ENCODE data around the gene IPO4. TPM values are rescaled to one million over a fixed set of nuclear protein-coding genes. Genes with fewer than 3 reads are reported as not detected.

Gene IPO4
- total RNA-seq, 1 experiment from 2014 or later = 82.6 TPM

DNA sequence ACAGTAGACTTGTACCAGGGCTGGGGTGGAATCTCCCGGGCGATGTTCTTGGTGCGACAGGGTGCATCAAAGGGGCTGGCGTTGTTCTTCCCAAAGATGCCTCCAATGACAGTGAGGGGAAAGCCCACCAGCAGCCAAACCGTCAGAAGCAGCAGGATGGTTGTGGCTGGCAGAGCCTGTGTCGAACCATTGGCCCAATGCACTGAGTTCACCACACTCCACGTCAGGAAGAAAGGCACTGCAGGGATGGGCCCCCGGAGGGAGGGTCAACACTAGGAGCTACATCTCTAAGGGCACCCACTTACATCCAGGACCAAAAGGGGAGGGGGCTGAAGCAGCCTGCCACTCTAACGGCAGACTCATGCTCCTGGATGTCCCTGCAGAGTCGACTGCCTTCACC is 1.8 kb upstream of the IPO4 start:
- CTCF ChIA-PET = no interaction called here
- peaks cover 70% of the 10 kb centered on the region for H3K36me3 Mint-ChIP-seq (ENCODE audit: insufficient read depth, unreplicated experiment)
- H3K27me3 Mint-ChIP-seq (ENCODE audit: unreplicated experiment) = no peaks in the 10 kb centered on the region
- DNase-seq = no peak
- BruUV-seq (replicated peaks) = no TSS peak
- H3K9me3 Mint-ChIP-seq (ENCODE audit: low read depth, unreplicated experiment) = no peaks in the 10 kb centered on the region
- peaks cover 30% of the 10 kb centered on the region for H3K4me1 Mint-ChIP-seq (ENCODE audit: low read depth, unreplicated experiment)
- TF ChIP-seq, protein P1, sequence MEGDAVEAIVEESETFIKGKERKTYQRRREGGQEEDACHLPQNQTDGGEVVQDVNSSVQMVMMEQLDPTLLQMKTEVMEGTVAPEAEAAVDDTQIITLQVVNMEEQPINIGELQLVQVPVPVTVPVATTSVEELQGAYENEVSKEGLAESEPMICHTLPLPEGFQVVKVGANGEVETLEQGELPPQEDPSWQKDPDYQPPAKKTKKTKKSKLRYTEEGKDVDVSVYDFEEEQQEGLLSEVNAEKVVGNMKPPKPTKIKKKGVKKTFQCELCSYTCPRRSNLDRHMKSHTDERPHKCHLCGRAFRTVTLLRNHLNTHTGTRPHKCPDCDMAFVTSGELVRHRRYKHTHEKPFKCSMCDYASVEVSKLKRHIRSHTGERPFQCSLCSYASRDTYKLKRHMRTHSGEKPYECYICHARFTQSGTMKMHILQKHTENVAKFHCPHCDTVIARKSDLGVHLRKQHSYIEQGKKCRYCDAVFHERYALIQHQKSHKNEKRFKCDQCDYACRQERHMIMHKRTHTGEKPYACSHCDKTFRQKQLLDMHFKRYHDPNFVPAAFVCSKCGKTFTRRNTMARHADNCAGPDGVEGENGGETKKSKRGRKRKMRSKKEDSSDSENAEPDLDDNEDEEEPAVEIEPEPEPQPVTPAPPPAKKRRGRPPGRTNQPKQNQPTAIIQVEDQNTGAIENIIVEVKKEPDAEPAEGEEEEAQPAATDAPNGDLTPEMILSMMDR (IDR thresholded peaks at IDR 0.05; ENCODE audit: unreplicated experiment) = no peak
- no peak overlapping the region for H3K4me3 Mint-ChIP-seq (ENCODE audit: low read depth, unreplicated experiment)
- intact Hi-C loops (cut with micrococcal nuclease; ENCODE audit: unreplicated experiment) = no loop called here
- peak overlapping the region; percentile 76 for H3K27ac Mint-ChIP-seq (ENCODE audit: unreplicated experiment)

DNA sequence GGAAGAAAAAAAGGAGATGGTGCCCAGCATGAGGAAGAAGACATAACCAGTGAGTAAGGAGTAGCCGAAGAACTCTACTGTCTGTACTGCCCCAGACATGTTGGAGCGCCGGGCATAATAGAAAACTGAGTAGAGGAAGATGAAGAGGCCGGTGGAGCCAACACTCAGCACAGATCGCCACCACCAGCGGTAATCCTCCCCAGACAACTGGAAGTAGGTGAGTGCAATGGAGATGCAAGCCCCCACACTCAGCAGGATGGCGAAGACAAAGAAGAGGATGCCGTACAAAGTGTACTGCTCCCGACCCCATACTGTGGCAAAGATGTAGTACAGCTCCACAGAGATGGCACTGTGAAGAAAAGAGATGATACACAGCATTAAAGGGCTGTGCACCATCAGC is 844 bp upstream of the IPO4 start:
- peaks cover 65% of the 10 kb centered on the region for H3K36me3 Mint-ChIP-seq (ENCODE audit: insufficient read depth, unreplicated experiment)
- no peak for DNase-seq
- TF ChIP-seq, protein P1 (IDR thresholded peaks at IDR 0.05; ENCODE audit: unreplicated experiment) = no peak
- no peaks in the 10 kb centered on the region for H3K9me3 Mint-ChIP-seq (ENCODE audit: low read depth, unreplicated experiment)
- CTCF ChIA-PET = no interaction called here
- BruUV-seq (replicated peaks) = no TSS peak
- intact Hi-C loops (cut with micrococcal nuclease; ENCODE audit: unreplicated experiment) = no loop called here
- H3K4me3 Mint-ChIP-seq (ENCODE audit: low read depth, unreplicated experiment) = no peak overlapping the region
- peaks cover 30% of the 10 kb centered on the region for H3K4me1 Mint-ChIP-seq (ENCODE audit: low read depth, unreplicated experiment)
- peak overlapping the region; percentile 76 for H3K27ac Mint-ChIP-seq (ENCODE audit: unreplicated experiment)
- H3K27me3 Mint-ChIP-seq (ENCODE audit: unreplicated experiment) = no peaks in the 10 kb centered on the region

DNA sequence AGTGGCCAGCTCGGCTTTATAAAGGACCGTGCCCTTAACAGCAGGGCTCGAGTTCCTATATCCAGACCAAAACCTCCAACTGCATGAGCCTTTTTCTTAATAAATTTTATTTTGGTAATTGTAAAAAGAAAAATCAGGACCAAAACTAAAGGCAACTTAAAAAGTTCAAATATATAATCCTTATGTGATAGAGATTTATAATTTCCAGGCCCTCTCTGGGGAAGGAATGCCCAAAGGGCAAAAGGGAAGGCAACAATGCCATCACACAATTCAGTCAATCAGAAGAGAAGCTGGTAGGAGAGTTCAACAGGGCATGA is 401 bp upstream of the IPO4 start:
- TF ChIP-seq, protein P1 (IDR thresholded peaks at IDR 0.05; ENCODE audit: unreplicated experiment) = no peak
- peak overlapping the region; percentile 76 for H3K27ac Mint-ChIP-seq (ENCODE audit: unreplicated experiment)
- BruUV-seq (replicated peaks) = no TSS peak
- intact Hi-C loops (cut with micrococcal nuclease; ENCODE audit: unreplicated experiment) = no loop called here
- peaks cover 65% of the 10 kb centered on the region for H3K36me3 Mint-ChIP-seq (ENCODE audit: insufficient read depth, unreplicated experiment)
- no peaks in the 10 kb centered on the region for H3K27me3 Mint-ChIP-seq (ENCODE audit: unreplicated experiment)
- peaks cover 26% of the 10 kb centered on the region for H3K4me1 Mint-ChIP-seq (ENCODE audit: low read depth, unreplicated experiment)
- CTCF ChIA-PET = no interaction called here
- no peaks in the 10 kb centered on the region for H3K9me3 Mint-ChIP-seq (ENCODE audit: low read depth, unreplicated experiment)
- H3K4me3 Mint-ChIP-seq (ENCODE audit: low read depth, unreplicated experiment) = peak overlapping the region; percentile 88
- DNase-seq = no peak

DNA sequence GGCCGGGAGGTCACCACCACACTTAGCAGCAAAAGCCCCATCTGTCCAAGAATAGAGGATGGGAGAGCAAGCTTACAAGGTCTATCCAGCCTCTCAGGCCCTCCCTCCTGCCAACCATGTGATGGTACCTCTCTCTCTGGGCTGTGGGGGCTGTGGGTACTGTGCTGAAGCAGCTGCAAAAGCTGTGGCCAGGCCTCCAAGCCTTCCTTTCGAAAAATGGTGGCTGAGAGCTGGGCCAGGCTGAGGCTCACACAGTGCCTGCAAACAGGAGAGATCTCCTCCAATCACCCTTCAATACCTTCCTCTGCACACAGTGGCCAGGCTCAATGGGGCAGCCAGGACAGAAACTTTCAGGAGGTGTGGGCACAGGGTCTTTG is 1.1 kb downstream of the IPO4 start:
- H3K27me3 Mint-ChIP-seq (ENCODE audit: unreplicated experiment) = no peaks in the 10 kb centered on the region
- H3K9me3 Mint-ChIP-seq (ENCODE audit: low read depth, unreplicated experiment) = no peaks in the 10 kb centered on the region
- peak overlapping the region; percentile 88 for H3K4me3 Mint-ChIP-seq (ENCODE audit: low read depth, unreplicated experiment)
- H3K27ac Mint-ChIP-seq (ENCODE audit: unreplicated experiment) = peak overlapping the region; percentile 76
- intact Hi-C loops (cut with micrococcal nuclease; ENCODE audit: unreplicated experiment) = no loop called here
- DNase-seq = no peak
- no TSS peak for BruUV-seq (replicated peaks)
- CTCF ChIA-PET = no interaction called here
- peaks cover 22% of the 10 kb centered on the region for H3K4me1 Mint-ChIP-seq (ENCODE audit: low read depth, unreplicated experiment)
- peaks cover 71% of the 10 kb centered on the region for H3K36me3 Mint-ChIP-seq (ENCODE audit: insufficient read depth, unreplicated experiment)
- TF ChIP-seq, protein P1 (IDR thresholded peaks at IDR 0.05; ENCODE audit: unreplicated experiment) = no peak

Data from Calu3 (cell line).